ENCODE data around the gene CREBRF.
"Not testable (repeated sequence)": the region's sequence is repeated elsewhere in the genome, so short reads cannot be mapped to it uniquely, and the experiment has no call there.

CREBRF gene

DNA sequence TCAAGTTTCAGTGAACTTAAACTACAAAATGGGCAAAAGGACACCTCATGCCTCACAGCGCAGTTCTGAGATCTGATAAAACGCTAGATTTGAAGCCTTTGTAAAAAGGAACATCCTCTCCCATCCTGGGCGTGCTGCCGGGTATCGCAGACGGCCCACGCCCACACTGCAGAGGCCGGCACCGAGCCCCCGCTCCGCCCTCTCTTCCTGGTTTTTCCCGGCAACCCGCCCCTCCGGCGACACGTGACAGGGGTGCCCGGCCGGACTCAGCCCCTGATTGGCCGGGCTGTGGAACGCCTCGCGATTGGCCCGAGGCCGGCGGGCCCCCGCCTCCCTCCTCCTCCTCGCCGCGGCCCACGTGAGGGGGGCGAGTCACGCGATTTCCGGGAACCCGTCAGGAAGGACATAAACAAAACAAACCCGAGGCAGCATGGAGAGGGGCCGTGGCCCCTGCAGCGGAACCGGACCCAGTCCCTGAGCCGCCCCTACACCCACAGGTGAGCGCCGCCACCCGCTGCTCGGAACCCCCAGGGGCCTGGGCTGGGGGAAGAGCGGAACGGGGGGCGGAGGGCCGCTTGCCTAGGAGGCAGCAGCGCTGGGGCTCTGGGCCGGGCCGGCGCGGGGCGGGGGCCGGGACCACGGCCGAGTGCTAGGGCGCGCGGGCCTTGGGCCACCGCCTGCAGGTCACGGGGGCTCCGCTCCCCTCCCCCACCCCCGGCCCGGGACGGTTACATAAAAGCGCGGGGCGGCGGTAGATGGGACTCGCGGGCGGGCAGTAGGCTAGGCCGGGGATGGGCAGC is at the start of gene CREBRF:
TSS of gene CREBRF (plus strand) at position 370 of the 800 bp plus-strand sequence. CDS start 24,424 bp downstream, outside the sequence.
- DNase-seq = peak; percentile 69

GRCh38 chr5:173010021-173010420 is 46.1 kb upstream of the CREBRF start:
- DNase-seq = no peak

- no peak for DNase-seq
Measured at GRCh38 chr5:173010547-173011464, 45.3 kb upstream of the CREBRF start.

DNA sequence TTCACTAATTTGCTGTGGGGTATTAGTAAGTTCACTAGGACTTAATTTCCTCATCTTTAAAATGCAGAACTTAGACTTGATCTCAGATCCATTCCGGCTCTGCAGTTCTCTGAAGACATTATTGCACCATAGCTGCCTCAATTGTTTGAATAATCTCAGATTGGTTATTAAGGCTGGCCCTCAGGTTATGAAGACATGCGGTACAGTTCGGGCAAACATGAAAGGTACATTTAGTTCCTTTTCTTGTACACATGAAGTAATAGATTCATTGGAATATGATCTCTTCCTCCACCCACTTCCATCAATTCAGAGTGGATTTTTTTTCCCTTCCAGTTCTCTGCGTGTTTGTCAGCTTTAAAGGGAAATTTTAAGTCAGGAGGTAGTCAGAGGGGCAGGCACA is 44.6 kb upstream of the CREBRF start:
- no peak for DNase-seq

- no peak for DNase-seq
Measured at GRCh38 chr5:173012882-173013281, 43.3 kb upstream of the CREBRF start.

- DNase-seq = no peak
Measured at GRCh38 chr5:173014671-173015070, 41.5 kb upstream of the CREBRF start.

GRCh38 chr5:173015192-173015591 is 41.0 kb upstream of the CREBRF start:
- DNase-seq = no peak

GRCh38 chr5:173015598-173016455 is 40.3 kb upstream of the CREBRF start:
- no peak for DNase-seq

- no peak for DNase-seq
Measured at GRCh38 chr5:173016598-173017046, 39.5 kb upstream of the CREBRF start.

DNA sequence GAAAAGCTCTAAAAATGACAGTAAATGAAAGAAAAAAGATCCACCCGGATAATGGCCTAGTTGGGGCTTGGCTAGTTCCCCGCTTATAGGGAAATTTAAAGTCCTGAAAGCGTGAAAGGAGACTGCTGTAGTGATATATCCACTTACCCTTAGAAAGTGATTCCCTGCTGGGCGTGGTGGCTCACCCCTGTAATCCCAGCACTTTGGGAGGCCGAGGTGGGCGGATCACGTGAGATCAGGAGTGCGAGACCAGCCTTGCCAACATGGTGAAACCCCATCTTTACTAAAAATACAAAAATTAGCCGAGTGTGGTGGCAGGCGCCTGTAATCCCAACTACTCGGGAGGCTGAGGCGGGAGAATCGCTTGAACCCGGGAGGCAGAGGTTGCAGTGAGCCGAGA is 39.1 kb upstream of the CREBRF start:
- not testable (repeated sequence) for DNase-seq

- no peak for DNase-seq
Measured at GRCh38 chr5:173018358-173018757, 37.8 kb upstream of the CREBRF start.

DNA sequence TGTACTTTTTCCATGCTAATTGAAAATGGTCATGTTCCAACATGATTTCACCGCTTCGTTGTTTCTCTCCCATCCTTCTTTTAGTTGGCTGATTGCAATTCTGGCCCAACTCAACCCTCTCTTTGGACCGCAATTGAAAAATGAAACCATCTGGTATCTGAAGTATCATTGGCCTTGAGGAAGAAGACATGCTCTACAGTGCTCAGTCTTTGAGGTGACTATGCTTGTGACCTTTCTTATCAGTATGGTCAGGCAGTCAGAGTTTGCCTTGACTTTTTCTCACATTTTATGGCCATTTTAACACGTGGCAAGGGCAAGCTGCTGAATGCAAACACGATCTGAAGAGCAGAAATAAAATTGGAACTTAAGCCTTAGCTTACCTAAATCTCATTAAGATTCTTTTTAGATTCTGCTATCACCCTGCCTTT is 36.0 kb upstream of the CREBRF start:
- no peak for DNase-seq

DNA sequence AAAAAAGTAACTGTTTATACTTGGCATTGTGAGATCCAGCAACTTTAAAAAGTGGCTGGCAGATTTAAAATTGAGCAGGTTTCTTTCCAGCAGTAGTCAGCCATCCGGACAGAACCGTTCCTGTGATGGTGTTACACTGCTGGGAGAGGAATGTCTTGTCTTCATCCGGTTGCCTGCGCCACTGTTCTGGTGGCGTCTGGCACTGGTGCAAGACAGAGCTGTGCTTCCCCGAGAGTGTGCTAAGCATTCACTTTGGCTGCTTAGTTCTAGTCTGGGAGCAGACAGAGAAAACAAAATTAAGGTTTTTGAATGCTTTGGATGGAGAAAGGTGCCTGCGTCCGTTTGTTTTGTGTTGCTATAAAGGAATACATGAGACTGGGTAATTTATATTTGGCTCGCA is 35.5 kb upstream of the CREBRF start:
- no peak for DNase-seq

DNA sequence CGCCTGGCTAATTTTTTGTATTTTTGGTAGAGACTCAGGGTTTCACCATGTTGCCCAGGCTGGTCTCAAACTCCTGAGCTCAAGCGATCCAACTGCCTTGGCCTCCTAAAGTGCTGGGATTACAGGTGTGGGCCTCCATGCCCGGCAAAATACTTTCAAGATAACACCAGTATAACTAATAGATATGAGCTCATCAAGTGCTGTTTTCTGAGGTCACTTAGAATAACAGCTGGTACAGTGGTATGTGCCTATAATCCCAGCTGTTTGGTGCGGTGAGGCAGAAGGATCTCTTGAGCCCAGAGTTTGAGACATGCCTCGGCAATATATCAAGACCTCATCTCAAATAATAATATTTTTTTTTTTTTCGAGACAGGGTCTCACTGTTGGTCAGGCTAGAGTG is 30.5 kb upstream of the CREBRF start:
- DNase-seq = no peak

DNA sequence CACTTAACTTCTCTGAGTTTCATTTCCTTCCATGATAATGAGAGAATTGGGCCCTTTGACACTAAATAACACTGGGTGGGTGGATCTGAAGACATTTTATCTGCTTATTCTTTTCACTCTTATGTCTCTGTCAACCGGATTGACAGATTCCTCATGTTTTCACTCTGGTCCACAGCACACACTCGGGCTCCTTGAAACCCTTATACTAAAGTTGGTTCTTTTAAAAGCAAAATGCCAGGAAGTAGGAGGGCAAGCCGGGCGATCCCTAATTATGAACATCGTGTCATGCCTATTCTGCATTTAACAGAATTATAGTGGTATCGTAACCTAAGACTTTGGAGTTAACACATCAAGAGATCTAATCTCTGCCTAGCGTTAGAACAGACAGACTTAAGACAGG is 28.2 kb upstream of the CREBRF start:
- DNase-seq = no peak

- no peak for DNase-seq
Measured at GRCh38 chr5:173028811-173029327, 27.3 kb upstream of the CREBRF start.

- no peak for DNase-seq
Measured at GRCh38 chr5:173029499-173029921, 26.6 kb upstream of the CREBRF start.

DNA sequence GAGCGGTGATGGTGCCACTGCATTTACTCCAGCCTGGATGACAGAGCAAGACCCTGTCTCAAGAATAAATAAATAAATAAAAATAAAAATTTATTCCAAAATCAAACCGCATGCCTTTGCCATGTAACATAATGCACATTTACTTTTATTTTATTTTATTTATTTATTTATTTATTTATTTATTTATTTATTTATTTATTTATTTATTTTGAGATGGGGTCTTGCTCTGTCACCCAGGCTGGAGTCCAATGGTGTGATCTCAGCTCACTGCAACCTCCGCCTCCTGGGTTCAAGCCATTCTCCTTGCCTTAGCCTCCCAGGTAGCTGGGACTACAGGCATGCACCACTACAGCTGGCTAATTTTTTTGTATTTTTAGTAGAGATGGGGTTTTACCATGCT is 24.1 kb upstream of the CREBRF start:
- not testable (repeated sequence) for DNase-seq

GRCh38 chr5:173032730-173033129 is 23.4 kb upstream of the CREBRF start:
- no peak for DNase-seq

GRCh38 chr5:173033923-173034322 is 22.2 kb upstream of the CREBRF start:
- no peak for DNase-seq

GRCh38 chr5:173035904-173036707 is 20.0 kb upstream of the CREBRF start:
- no peak for DNase-seq

GRCh38 chr5:173039188-173039587 is 17.0 kb upstream of the CREBRF start:
- no peak for DNase-seq
